Fibroblast of mammary gland (primary cell): Measurements from ENCODE around the gene SLC9A2.

Experiments used
- DNase-seq: peaks from one replicate; pipeline ENCODE4 v3.0.0-alpha.2; 2010; ENCODE audit warnings: low read depth
- H3K4me3 ChIP-seq: 2 replicates; pipeline ENCODE4 v1.5.1; 2011; ENCODE audit warnings: low read depth, mild to moderate bottlenecking, low read length, moderate library complexity; ENCODE audit not compliant: control insufficient read depth
- CTCF ChIP-seq: conservative IDR thresholded peaks from 2 replicates; pipeline ENCODE4 v1.5.1; 2011; ENCODE audit warnings: low read depth, low read length, inconsistent platforms; ENCODE audit not compliant: control insufficient read depth, insufficient read depth

Gene SLC9A2

GRCh38 chr2:102754456-102755145, 135.2 kb downstream of the SLC9A2 start:
- no peak for DNase-seq
- no peak for TF ChIP-seq CTCF
- no peak overlapping the region for H3K4me3 ChIP-seq

GRCh38 chr2:102755284-102755683, 135.9 kb downstream of the SLC9A2 start:
- no peak overlapping the region for H3K4me3 ChIP-seq
- no peak for DNase-seq
- TF ChIP-seq CTCF, result no peak

- no peak for TF ChIP-seq CTCF
- DNase-seq, result no peak
- no peak overlapping the region for H3K4me3 ChIP-seq
Observed at GRCh38 chr2:102758439-102758838, 139.1 kb downstream of the SLC9A2 start.
